ENCODE data around the gene GMDS.

GRCh38 chr6:2259002-2259494 is 13.6 kb upstream of the GMDS start:
- TF ChIP-seq POLR2A (IDR thresholded peaks at IDR 0.05; ENCODE audit: low read depth, low read length) (no peak), POLR2AphosphoS5 (IDR thresholded peaks at IDR 0.05; ENCODE audit: low read depth, low read length) (no peak), TAF1 (IDR thresholded peaks at IDR 0.05; ENCODE audit: borderline replicate concordance, low read depth, low read length) (no peak)

Data from GM12892 (cell line).